HG03575 (cell line): ENCODE measurements around the gene CCDC74A.
"Not testable (repeated sequence)": the region's sequence is repeated elsewhere in the genome, so short reads cannot be mapped to it uniquely, and the experiment has no call there.

Experiments
- ATAC-seq: cut with Tn5 transposase; IDR thresholded peaks from one replicate; pipeline ENCODE4 v1.9.1; 2021; ENCODE audit not compliant: unreplicated experiment, insufficient number of reproducible peaks, low FRiP score; ENCODE audit errors: extremely low read depth

CCDC74A gene

DNA sequence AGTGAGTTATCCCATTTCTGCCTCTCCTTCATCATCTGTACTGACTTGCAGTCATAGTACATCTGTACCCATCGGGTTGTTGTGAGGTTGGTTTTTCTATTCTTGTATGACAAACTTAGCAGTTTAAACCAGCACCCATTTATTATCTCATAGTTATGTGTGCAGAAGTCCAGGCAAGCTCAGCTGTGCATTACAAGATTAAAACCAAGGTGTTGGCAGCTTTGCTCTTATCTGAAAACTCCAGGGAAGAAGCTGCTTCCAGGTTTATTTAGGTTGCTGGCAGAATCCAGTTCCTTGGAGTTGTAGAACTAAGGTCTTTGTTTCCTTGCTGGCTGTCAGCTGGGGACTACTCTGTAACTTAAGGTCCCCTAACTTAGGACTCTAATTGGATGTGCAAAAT lies 32.2 kb upstream of the CCDC74A start:
- not testable (repeated sequence) for ATAC-seq

DNA sequence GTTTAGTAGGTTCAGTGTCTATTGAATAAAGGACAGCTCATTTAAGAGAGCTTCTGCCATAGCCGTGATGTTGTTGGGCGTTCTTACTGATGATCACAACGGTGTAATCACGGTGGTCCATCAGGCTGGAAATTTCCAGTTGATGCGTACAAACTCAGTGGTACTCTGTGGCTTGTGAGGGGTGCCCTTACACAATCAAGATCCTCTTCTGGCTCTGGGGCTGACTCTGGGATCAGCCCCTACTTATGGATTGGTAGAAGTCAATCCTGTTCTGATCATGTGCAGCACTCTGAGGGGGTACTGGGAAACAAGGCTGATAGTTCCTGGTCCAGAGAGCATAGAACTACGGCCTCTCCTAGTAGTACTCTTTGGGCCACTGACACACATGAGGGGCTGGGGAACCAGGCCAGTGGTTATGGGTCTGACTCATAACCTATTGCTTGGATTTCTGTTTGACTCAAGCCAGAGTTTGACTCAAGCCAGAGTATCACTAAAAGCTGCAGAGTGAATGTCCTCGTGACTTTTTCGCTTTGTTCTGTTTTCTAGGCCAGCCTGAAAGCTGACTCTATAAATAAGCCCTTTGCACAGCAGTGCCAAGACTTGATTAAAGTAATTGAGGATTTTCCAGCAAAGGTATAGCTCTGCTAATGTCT lies 29.2 kb upstream of the CCDC74A start:
- ATAC-seq: peak; percentile 76

DNA sequence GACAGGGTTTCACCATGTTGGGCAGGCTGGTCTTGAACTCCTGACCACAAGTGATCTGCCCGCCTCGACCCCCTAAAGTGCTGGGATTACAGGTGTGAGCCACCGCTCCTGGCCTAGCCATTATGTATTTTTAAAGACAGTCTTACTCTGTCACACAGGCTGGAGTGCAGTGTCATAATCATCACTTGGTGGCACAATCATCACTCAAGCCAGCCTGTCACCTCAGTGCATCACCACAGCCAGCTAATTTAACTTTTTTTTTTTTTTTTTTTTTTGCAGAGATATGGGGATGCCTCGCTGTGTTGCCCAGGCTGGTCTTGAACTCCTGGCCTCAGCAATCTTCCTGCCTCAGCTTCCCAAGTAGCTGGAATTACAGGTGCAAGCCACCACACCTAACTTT lies 24.1 kb upstream of the CCDC74A start:
- ATAC-seq: not testable (repeated sequence)

DNA sequence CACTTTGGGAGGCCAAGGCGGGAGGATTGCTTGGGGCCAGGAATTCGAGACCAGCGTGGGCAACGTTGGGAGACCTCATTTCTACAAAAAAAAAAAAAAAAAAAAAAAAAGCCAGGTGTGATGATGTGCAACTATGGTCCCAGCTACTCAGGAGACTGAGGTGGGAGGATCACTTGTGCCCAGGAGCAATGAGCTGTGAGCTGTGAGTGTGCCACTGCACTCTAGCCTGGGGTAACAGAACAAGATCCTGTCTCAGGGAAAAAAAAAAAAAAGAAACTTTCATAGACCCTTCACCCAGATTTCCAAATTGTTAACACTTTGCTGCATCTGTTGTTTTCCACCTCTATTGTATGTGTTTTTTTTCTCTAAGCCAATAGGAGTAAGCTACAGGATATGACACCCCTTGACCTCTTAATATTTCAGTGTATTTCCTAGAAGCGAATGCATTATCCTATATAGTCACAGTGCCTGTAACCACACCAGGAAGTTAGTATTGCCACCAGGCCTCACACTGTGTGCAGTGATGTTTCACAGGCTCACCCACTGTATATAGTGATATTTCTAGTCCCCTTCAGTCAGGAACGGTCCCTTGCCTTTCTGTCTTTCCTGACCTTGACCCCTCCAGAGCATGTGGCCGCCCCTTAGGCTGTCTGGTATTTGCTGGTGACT lies 23.5 kb upstream of the CCDC74A start:
- ATAC-seq: not testable (repeated sequence)

DNA sequence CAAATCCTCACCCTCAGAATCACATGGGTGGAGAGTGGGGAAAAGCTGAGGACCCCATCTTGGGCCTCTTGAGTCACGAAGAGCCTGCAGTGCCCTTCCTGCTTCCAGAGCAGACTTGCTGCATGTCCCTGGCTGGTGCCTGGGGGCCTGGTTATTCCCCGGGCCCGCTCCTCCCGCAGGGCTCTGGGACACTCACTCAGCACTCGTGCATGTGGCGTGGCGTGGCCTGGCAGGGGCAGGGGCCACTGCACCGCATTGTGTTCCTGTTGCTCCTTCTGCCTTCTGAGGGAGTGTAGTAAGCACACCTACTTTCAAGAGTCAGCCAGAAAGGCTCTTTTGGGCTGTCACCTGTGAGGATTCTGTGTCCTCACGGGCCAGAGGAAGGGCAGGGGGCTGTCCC lies 18.1 kb upstream of the CCDC74A start:
- no peak for ATAC-seq

DNA sequence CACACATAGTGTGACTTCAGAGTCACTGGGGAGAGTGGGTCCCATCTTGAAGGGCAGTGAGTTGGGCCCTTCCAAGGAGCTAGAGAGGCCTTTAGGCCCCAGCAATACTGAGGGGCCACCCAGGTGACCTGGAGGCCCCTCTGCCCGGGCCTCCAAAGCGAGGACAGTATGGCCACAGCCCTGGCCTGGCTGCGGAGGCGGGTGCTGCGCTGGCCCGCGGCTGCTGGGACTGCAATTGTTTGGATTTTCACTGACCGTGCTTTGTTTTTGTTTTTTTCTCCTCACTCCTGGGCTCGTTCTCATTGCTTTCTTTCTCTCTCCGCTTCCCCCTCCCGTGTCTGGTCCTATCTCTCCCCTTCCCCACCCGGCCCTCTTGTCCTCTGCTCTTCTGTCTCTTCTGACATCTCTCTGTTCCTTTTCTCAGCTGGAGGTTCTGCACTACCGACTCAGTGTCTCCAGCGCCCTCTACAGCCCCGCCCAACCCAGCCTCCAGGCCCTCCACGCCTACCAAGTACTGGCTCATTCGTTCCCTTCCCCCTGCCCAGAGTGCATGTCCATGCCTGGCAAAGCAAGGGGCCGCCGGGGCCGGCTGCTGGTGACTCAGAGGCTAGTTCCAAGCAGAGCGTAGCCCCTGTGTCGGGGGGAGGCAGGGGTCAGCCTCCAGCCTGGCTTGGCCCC lies 16.3 kb upstream of the CCDC74A start:
- ATAC-seq: not testable (repeated sequence)

DNA sequence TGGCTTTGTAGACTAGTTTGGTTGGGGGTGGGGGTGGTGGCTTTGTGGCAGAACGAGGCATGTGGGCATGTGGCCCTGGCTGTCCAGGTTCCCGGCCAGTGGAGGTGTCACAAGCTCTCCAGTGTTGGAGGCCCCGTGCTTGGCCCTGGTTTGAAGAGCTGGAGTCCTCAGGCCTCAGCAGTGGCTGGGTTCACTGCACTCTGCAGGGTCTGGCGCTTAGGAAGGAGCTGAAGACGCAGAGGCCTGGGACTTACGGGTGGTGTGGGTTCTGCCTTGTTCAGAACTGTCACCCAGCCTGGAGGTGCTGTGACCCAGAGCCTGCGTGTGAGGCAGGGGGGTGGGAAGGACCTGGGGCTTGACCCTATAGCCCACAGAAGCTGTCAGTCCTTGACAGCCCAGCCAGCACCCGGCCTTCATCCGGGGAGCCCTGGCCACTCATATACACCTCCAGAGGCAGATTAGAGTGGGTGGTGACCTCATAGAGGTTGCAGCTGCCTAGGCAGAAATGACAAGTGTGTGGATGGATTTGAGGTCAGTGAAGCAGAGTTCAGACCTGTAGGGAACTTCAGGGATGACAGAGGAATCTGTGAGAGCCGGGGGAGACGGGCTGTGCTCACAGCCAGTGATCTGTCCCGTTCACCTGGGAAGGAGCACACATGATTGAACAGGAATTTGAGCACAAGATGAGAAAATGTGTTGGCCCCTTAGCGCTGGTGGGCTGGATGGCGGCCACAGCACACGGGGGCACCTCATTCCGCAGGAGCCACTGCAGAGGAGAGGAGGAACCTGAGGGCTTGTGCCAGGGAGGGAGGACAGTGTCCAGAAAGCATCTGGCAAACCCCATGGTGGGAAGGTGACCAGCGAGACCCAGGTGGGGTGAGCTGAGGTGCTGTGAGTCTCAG lies 15.5 kb upstream of the CCDC74A start:
- not testable (repeated sequence) for ATAC-seq

DNA sequence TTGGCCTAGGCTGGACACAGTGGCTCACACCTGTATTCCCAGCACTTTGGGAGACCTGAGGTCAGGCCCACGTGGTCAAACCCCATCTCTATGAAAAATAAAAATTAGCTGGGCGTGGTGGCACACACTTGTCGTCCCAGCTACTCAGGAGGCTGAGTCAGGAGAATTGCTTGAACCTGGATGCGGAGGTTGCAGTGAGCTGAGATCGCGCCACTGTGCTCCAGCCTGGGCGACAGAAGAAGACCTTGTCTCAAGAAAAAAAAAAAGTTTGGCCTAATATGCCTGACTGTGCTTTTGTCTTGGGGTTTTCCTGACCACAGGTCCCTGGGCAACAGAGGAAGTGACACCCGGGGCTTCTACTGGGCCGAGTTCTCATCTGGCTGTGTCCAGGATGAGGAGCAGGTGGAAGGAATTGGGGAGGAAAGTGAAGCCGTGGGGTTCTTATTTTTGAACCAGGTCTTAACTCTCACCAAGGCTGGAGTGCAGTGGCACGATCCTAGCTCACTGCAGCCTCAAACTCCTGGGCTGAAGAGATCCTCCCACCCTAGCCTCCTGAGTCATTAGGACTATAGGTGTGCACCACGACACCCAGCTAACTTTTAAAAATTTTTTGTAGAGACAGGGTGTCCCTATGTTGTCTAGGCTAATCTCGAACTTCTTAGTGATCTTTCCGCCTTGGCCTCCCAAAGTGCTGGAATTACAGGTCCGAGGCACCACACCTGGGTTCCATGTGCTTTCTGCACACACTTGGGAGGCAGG lies 13.1 kb upstream of the CCDC74A start:
- ATAC-seq: peak; percentile 70

DNA sequence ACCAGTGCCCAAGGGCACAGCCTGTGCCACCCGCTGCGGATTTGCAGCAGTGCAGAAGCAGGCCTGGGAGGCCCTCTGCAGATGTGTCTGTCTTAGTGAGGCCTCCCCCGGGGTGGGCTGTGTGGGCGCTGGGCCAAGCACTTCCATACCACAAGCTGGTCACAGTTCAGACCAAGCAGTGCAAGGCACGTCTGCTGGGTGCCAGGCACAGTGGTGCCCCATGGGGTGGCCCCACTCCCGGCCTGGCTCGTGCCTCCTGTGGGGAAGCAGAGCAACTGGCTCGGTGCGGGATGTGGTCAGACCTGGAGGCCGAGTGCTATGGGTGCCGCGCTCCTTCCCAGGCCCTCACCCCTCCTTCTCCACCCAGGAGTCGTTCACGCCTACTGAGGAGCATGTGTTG lies 12.5 kb upstream of the CCDC74A start:
- not testable (repeated sequence) for ATAC-seq

DNA sequence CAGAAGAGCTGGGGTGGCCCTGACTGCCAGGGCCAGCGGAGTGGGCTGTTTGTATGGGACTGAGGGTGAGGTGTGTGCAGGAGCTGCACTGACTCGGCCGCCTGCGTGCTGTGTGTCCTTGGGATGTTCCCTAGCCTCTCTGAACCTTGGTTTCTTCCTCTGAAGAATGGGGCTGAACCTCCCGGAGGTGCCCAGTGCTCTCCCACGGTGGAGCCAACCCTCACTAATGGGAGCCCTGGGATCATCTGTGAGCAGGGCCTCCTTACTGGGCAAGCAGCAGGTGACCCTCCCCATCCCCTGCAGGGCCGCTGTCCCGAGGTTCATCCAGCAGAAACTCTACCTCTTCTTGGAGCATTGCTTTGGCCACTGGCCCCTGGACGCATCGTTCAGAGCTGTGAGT lies 11.7 kb upstream of the CCDC74A start:
- ATAC-seq: no peak

DNA sequence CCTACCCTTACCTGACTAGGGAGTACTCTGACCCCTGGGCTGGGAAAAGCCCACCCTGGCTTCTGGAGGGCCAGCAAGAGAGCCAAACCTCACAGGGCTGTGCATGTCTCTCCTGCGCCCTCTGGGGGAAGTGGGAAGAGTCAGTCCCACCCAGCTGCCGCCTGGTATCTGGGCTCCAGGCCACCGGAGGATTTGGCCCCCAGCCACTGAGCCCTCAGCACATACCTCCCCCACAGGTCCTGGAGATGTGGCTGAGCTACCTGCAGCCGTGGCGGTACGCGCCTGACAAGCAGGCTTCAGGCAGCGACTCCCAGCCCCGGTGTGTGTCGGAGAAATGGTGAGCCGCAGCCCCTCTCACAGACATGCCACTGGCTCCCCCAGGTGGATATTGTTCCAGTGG lies 11.1 kb upstream of the CCDC74A start:
- not testable (repeated sequence) for ATAC-seq

DNA sequence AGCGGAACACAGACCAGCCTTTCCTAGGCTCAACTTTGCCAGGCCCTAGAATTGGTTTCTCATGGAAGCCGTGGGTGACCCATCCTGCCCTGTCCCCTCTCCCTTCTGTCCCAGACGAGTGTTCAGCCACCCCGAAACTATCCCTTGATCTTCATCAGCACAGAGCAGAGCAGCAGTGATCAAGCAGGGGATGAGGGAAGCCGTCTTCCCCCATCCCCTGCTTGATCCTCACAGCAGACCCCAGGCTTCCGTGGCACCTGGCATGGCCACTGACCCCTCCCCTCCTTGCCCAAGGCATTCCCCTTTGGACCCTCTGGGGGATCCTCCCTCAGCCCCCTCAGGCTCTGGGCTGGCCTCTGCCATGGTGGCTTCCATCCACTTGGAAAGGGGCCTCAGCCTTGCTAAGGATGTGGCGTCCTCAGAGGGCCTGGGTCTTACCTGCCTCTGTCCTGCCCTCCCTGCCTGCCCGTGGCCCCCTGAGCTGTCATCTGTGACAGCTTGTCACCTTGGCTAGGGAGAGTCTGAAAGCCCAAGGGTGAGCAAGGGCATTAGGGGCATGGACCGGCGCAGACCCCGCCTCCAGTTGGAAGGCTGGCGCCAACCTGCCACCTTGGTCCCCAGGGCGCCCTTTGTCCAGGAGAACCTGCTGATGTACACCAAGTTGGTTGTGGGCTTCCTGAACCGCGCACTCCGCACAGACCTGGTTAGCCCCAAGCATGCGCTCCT lies 10.4 kb upstream of the CCDC74A start:
- ATAC-seq: no peak

DNA sequence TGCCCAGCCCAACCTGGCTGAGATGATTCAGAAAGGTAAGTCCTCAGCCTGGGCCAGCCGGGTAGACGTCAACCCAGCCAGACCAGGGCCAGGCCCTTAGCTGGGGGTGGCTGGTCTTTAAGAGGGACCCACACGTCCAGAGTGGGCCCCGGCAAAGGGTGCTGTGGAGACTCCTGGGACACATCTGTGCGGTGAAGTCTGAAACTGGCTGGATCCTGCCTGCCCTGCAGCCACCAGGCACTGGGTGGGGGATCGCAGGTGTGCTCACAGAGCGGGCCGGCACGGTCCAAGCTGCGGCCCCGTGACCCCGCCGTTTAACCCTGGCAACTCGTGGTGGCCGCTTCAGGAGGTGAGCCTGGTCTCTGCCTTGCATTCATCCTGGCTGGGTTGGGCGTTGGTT lies 9.8 kb upstream of the CCDC74A start:
- ATAC-seq: not testable (repeated sequence)

DNA sequence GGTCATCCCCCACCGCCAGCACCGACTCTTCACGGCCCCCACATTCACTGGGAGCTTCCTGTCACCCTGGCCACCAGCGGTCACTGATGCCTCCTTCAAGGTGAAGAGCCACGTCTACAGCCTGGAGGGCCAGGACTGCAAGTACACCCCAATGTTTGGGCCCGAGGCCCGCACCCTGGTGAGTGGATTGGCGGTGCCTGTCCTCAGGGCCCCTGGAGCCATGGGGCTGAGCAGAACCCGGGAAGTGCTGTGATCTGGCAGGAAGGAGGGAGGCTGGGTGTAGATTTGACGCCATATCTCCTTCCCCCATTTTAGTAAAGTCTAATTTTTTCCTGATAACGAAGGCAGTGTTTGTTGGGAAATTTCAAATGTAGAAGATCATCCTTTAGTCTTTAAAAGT lies 9.2 kb upstream of the CCDC74A start:
- ATAC-seq: not testable (repeated sequence)

DNA sequence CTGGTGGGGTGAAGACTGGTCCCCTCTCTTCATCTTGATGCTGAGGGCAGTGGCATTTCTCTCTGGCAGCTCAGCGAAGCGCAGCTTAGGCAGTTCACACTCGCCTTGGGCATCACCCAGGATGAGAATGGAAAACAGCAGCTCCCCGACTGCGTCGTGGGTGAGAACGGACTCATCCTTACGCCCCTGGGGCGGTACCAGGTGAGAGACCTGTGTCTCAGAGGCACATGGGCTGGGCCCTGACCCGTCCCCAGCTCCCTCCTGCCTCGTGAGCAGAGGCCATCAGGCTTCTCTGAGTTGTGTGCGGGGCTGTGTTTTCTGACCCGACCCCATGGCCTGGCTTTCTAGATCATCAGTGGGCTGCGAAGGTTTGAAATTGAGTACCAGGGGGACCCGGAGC lies 8.2 kb upstream of the CCDC74A start:
- ATAC-seq: no peak

DNA sequence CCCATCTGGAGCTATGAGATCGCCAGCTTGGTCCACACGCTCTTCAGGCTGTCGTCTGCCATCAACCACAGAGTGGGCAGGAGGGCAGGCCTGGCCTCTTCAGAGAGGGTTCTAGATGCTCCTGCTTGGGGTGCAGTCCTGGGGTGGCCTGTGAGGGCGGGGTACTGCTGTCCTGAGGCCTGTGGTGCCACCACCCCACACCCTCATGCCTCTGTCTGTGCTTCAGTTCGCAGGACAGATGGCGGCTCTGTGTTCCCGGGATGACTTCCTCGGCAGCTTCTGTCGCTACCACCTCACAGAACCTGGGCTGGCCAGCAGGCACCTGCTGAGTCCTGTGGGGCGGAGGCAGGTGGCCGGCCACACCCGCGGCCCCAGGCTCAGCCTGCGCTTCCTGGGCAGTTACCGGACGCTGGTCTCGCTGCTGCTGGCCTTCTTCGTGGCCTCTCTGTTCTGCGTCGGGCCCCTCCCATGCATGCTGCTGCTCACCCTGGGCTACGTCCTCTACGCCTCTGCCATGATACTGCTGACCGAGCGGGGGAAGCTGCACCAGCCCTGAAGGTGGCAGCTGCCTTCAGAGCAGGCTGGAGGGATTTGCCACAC lies 7.7 kb upstream of the CCDC74A start:
- not testable (repeated sequence) for ATAC-seq

DNA sequence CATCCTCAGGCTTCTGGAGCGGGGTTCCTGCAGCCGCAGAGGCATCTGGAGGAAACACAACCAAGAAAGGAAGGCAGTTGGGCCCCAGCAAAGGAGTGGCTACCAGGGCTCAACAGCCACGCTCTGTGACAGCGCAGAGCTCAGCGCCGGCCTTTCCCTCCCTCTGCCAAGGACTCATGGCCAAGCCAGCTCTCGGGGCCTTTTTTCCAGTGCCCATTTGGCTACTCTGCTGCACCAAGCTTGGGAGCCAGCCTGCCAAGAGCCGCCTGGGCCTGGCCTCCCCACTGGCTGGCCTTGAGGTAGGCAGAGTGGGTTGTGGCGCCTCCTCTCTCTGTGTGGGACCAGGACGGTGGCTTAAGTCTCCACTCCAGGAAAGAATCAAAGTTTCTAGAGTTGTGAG lies 7.2 kb upstream of the CCDC74A start:
- ATAC-seq: no peak

DNA sequence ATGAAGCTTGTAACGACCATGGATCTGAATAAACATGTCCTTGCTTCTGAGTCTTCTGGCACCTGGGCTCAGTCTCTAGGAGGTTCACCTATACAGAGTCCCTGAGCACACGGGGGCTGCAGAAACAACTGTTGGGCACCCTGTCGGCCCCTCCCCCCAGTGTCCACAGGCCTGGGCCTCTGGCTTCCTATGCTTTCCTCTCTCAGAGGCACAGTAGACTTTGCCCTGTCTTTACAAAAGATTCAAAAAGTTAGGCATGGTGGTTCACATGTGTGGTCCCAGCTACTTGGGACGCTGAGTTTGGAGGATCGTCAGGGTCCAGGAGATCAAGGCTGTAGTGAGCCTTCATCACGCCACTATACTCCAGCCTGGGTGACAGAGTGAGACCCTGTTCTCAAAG lies 6.2 kb upstream of the CCDC74A start:
- ATAC-seq: not testable (repeated sequence)
